PFSK-1 (cell line): Measurements from ENCODE around the gene HSPA2.

Source experiments
- FOXP2 ChIP-seq: optimal IDR thresholded peaks from 2 replicates; pipeline ENCODE3; 2011; ENCODE audit warnings: borderline replicate concordance, control low read depth, inconsistent platforms; ENCODE audit not compliant: insufficient read depth; ENCODE audit errors: extremely low read length, extremely low read depth
- POLR2AphosphoS5 ChIP-seq: IDR thresholded peaks from 2 replicates; pipeline ENCODE4 v1.6.1; 2012; ENCODE audit warnings: low read depth, mild to moderate bottlenecking, control low read depth, low read length, moderate library complexity
- REST ChIP-seq, 2 experiments: IDR thresholded peaks; 2 replicates each; pipeline versions ENCODE4 v1.6.1 to v1.8.0; 2011 to 2012; ENCODE audit warnings: low read depth in 2 of 2, low read length in 2 of 2, control low read depth in 1 of 2, inconsistent platforms in 1 of 2, mild to moderate bottlenecking in 1 of 2, moderate library complexity in 1 of 2; ENCODE audit not compliant: insufficient read depth in 1 of 2
- SIN3A ChIP-seq: IDR thresholded peaks from 2 replicates; pipeline ENCODE4 v1.6.1; 2012; ENCODE audit warnings: mild to moderate bottlenecking, low read length, moderate library complexity, borderline replicate concordance; ENCODE audit not compliant: insufficient read depth
- TAF1 ChIP-seq: IDR thresholded peaks from 2 replicates; pipeline ENCODE4 v1.6.1; 2012; ENCODE audit warnings: low read length, control low read depth, borderline replicate concordance; ENCODE audit not compliant: insufficient read depth

HSPA2 gene

GRCh38 chr14:64550621-64551333, 10.2 kb downstream of the HSPA2 start:
- no peak for TF ChIP-seq SIN3A
- TF ChIP-seq TAF1 = no peak
- no peak for TF ChIP-seq REST (IDR thresholded peaks at IDR 0.05; ENCODE audit: insufficient read depth in 1 of 2, low read depth in 2 of 2, low read length in 2 of 2)
- TF ChIP-seq FOXP2 = no peak
- TF ChIP-seq POLR2AphosphoS5 = no peak

GRCh38 chr14:64554556-64554955, 14.0 kb downstream of the HSPA2 start:
- TF ChIP-seq SIN3A (no peak), REST (IDR thresholded peaks at IDR 0.05; ENCODE audit: insufficient read depth in 1 of 2, low read depth in 2 of 2, low read length in 2 of 2) (no peak), POLR2AphosphoS5 (no peak)

GRCh38 chr14:64556526-64556925, 16.0 kb downstream of the HSPA2 start:
- TF ChIP-seq SIN3A (no peak), FOXP2 (no peak), REST (IDR thresholded peaks at IDR 0.05; ENCODE audit: insufficient read depth in 1 of 2, low read depth in 2 of 2, low read length in 2 of 2) (no peak), POLR2AphosphoS5 (no peak), TAF1 (no peak)

DNA sequence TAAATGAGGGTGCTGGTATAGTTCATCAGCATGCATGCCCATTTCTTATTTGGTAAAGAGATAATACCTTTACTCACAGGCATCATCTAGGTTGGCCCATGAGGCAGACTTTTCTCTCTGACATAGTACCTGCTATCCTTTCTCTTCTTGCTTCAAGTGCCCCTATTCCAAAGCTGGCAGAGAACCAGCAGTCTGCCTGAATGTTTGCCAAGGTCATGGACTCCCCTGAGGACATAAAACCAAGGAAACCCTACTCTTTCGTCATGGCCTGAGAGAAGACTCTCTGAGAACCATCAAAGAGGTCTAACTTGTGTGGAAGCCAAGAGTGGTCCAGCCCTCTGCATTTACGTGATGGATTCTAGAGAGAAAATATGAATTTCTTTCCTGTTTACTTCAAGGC, 21.1 kb downstream of the HSPA2 start:
- TF ChIP-seq FOXP2 = no peak
- TF ChIP-seq TAF1 = no peak
- TF ChIP-seq POLR2AphosphoS5 = no peak
- no peak for TF ChIP-seq REST (IDR thresholded peaks at IDR 0.05; ENCODE audit: insufficient read depth in 1 of 2, low read depth in 2 of 2, low read length in 2 of 2)
- TF ChIP-seq SIN3A = no peak

DNA sequence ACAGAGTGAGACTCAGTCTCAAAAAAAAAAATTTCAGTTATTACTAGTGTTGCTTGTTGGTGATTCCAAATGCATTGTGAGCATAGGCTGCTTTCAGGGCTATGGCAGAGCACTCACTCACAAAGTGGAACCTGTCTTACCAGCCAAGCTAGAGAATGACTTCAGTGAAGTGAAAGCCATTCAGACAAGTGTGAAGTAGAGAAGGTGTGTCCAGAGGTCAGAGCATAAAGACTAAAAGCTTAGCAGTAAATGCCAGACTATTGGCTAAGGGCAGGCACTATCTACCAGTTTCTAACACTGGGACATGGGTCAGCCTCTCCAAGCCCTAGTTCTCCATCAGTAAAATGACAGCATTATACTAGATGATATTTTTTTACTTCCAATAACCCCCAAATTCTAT, 21.9 kb downstream of the HSPA2 start:
- no peak for TF ChIP-seq TAF1
- no peak for TF ChIP-seq FOXP2
- no peak for TF ChIP-seq SIN3A
- TF ChIP-seq REST (IDR thresholded peaks at IDR 0.05; ENCODE audit: insufficient read depth in 1 of 2, low read depth in 2 of 2, low read length in 2 of 2) = no peak
- no peak for TF ChIP-seq POLR2AphosphoS5
